Stimulated activated CD4-positive, alpha-beta T cell treated with anti-CD3 and anti-CD28 coated beads, Interleukin-2, amount 100 ng/mL, for 4 hours (primary cell): Measurements from ENCODE around the gene CADM1.

Experiments used
- DNase-seq: peaks from one replicate; pipeline ENCODE4 v3.0.0-alpha.2; 2020; ENCODE audit warnings: low read depth

The CADM1 gene

DNA sequence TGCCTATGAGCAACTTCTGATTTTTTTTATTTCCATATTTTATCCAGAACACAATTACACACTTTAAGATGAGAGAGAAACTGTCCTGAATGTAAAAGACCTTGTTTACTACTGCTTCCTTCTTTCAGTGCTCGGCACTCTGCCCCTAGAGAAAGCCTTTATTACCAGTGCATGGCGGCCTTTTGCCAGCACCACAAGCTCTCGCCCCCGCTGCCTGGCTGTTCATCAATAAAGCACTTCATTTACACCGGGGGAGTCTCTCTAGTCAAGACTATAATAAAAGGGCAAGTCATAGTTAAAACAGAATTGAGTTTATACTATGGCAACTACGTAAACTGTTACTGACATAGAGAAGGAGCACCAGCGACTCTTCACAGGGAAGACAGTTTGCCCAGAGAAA lies 259.5 kb downstream of the CADM1 start:
- no peak for DNase-seq

DNA sequence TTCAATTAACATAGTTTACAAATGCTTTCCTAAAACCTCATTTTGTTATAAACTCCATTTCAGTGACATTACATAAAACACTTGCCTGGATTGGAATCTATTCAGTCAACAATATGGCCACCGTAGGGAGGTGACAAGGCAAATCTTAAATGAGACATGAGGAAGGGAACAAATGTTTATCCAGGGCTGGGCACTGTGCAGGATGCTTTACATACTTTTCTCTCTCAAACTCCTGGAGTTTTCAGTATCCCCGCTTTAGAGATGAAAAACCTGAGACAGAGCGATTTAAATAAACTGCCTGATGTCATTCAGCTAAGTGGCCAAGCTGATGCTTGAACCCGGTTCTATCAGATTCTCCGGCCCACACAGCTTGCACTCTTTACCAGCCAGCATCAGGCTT lies 259.9 kb downstream of the CADM1 start:
- no peak for DNase-seq

DNA sequence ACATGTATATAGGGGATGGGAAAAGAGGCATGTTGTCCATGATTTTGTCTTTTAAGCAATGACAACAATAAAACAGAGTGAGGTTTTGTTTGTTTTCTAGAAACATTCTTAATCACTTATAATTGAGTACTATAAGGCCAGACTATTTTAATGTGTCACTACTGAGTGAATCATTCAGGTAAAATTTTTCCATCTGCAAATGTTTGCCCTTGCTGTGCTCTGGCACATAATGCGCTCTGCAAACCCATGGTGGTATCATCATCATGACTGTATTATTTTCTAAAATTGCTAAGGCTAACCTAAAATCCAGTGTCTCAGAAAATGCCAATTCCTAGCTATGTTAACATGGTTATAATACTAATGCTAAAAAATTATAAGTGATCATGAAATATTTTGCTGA lies 261.2 kb downstream of the CADM1 start:
- DNase-seq: no peak

DNA sequence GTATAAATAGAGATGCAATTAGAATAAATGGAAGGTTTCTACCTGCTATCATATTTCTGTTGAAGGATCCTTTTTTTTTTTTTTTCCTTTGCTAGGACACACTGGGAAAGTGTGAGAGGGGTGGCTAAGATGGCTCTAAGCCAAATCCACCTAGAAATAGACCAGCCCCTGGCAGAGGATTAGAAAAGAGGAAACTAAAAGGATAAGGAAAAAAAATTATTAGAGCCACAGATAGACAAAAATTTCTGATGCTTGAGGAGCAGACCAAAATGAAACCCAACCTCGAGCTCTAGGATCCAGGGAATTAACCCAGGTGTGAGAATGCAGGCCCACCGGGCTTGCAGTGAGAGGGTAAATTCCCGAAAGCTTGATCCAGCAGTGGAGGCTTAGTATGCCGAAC lies 262.3 kb downstream of the CADM1 start:
- DNase-seq: no peak

DNA sequence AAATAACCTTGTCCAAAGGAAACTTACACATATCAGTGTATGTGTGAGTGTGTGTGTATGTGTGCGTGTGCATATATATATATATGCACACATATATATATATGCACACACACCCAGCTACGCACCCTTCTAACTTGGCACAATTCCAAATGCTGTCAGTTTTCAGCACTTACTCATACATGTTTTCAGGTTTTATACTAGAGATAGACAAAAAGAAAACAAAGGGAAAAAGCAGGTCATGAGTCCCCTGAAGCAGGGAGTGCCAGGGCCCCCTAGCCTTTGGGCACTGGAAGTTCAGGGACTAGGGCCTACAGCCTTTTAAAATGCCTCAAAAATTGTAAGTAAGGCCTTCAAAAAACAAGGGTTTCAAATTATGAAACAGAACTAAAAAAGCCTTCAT lies 265.4 kb downstream of the CADM1 start:
- DNase-seq: no peak

DNA sequence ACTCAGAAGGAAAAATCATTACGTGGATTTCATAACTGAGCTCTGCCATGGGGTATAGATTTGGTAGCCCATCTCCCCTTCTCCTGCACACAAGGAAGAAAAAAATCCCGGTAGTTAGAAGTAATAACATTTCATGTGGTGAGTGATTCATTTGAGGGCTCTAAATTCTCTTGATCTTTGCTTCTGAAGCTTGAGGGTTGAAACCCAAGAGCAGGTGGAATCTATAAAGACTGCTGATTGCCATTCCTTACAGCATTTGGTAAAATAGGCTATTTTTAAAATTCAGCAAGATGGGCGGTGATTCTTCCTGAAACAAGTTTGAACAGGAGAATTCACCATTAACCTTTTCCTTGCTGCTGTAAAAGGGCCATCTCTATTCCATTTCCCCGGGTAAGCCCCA lies 266.1 kb downstream of the CADM1 start:
- no peak for DNase-seq

DNA sequence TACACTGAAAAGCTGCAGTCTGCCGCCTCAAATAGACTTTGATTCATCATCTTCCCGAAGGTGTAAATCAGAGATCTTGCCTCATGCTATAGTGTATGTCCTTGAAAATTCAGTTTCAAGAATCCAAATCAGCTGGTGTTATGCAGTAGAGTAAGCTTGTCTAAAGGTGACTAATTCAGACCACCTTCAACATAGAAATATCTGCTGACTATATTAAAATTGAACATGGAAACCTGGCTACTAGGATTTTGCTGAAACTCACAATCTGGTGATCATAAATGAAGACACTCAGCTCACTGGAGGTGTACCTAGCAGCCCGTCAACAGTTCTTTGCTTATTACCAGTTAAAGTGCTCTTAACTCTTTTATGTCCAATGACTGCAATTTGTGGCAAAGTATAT lies 266.6 kb downstream of the CADM1 start:
- no peak for DNase-seq

DNA sequence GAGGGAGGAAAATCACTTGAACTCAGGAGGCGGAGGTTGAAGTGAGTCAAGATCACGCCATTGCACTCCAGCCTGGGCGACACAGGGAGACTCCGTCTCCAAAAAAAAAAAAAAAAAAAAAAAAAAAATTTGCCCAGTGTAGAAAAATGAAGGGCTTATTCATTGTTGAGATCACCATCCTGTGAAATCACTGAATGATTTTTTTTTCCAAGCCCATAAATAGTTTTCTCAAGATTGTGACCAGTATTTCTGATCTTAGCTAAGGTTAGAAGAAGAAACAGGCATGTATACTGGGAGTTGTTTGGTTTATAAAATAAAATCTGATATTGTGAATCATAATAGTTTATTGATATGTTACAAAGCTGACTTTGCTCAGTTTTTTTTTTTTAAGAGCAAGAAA lies 269.4 kb downstream of the CADM1 start:
- DNase-seq: no peak

DNA sequence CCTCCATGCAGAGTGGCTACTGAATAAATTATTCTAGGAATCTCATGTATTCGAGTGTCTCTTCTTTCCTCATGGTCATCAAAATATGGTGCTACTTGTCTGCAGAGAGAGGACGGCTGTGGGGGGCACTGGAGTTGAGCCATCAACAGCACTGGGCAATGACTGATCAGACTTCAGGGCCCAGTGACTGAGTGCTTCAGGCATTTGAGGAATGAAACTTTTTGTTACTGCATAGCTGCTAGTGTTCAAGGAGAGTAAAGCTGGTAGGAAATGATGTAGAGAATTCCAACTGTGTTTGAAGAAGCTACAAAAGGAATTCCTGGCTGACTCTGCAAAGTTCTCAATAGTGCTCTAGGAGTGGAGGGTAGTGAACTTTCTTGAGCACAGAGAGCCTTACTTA lies 277.7 kb downstream of the CADM1 start:
- DNase-seq: no peak

DNA sequence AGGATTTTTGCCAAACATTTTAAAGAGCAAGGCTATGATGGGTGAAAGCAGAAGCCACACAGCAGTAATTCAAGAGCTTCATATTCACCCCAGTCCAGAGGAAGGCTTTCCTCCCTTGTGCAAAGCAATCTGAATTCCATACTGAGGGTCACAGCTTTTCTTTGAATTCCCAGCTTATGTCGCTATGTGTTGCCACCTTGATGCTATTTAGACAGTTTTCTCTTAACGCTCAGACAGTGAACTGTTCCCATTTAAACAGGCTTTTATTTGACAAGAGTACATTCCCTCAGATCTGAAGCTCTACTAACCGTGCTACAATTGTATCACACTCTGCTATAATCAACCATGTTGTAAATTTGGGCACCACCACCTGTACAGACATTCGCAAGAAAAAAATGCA lies 279.7 kb downstream of the CADM1 start:
- DNase-seq: no peak

DNA sequence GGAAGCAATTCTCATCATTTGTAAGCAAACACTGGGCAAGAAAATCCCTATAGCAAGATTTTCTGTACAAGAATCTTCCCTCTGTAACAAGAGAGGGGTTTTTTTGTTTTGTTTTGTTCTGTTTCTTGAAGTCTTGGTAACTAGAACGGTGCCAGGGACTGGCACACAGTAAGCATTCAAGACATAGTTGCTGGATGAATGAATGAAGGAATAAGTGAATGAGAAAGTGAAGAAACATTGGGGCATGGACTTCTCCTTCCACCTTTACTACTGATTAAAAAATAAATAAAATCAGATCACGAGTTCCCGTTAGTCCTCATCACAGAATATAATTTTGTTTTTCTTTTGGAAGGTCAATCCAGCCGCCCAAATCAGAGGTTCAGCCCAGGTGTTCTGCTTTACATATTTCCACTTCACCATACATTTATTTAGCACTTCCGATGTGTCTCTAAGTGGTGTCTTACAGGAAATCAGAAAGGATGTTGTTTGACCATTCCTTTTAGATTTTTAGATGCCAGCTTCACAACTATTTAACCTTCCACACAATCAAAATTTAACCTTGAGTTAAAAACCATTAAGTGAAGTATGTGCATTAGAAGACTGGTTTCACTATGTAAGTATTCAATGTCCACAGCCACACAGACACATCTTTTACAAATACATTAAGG lies 281.2 kb downstream of the CADM1 start:
- no peak for DNase-seq

DNA sequence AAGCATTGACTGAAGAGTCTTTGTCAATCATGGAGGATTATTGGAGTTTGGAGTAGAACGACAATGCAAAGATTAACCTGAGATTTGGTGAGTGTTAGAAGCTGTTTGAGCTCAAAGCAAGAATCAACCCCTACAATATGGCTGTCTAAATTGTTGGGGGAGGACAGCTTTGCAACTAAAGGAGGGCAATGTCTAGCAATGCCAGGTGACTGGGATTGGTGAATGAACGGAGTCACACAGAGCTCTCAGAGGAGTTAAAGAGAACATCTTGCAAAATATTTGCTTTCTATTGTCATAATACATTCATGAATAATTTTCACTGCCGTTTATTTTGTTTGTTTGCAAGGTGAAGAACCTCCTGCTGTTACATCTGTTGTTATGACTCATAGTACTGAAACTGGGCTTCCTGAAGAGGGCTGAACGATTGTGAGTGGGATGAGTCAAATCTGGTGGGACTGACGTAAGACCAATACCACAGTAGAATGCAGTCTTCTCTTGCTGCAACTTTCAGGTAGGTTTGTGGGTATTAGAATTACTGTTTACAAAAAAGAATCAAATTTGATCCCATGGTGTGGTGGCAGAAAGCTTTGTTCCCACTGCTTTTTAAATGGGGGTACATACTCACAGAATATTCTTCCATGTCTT lies 281.9 kb downstream of the CADM1 start:
- DNase-seq: no peak

DNA sequence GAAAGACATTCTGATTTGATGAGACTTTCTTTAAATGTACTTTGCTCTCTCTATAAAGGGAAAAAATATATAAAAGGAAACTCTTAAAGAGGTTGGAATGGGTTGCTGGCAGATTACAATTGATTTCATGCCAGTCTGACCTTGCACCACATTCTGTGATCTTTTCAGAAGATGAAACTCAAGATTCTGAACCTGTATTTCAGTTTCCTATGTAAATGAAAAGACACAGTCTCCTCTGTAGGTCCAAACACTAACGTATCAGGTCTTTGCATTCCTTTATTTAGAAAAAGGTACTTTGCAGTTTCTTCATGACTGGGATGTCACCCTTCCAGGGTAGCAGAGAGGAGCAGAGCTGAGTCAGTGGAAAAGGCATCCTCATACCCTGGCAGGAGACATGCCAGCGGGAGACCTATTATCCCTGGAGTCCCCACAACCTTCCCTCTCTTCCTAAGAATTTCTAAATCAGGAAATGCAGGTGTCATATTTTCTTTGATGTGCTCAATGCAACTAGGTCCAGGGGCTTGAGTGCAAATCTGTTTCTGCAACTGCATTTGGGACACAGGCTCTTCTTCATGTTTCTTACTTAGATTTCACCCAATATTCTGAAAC lies 282.6 kb downstream of the CADM1 start:
- DNase-seq: no peak

DNA sequence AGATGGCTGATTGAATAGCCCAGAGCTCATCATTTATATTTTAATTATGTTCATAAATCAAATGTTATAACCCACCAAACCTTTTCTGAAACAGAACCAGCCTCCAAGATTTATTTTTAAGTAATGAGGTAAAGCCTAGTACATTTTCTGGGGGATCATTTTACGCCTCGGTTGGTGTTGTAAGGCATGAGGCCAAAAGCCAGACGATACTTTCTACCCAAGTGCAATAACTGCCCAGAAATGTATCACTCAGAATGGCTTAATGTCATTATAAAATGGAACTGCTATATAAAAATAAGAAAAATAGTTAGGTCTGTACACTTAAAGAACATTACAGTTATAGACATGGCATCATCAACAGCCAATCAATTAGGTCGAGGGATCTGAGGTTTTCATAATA lies 283.3 kb downstream of the CADM1 start:
- no peak for DNase-seq

DNA sequence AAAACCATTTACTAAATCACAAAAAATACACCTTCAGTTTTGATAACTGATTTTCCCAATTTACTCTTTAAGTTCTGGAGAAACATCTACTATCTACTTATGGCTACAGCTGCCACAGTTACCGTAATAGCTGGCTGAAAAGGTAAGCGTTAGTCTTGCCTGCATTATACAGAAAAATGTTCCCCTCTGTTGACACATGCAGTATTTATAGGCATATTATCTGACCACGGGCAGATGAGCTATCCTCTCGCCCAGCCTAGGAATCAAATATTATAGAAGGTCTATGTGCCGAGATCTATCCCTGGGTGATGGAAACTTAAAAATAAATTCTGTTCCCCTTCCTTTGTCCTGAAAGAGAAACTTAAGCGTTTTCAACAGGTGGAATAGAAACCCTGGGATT lies 283.8 kb downstream of the CADM1 start:
- no peak for DNase-seq

DNA sequence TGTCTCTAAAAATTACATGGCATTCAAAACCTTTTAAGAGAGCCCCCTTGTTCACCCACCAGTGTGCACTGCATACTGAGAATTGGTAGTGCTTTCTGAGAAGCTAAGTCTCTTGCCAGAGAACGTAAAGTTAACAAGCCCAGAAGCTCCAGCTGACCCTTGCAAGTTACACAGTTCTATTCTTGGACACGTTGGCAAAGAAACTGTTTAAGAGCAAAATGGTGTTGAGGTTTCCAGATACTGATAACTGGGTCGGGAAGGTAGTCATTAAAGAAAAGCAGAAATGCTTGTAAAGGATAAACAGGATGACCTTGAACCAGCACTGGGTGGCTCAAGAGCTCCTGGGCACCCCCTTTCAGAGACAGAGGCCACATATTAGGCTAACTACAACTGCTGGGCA lies 284.8 kb downstream of the CADM1 start:
- no peak for DNase-seq

DNA sequence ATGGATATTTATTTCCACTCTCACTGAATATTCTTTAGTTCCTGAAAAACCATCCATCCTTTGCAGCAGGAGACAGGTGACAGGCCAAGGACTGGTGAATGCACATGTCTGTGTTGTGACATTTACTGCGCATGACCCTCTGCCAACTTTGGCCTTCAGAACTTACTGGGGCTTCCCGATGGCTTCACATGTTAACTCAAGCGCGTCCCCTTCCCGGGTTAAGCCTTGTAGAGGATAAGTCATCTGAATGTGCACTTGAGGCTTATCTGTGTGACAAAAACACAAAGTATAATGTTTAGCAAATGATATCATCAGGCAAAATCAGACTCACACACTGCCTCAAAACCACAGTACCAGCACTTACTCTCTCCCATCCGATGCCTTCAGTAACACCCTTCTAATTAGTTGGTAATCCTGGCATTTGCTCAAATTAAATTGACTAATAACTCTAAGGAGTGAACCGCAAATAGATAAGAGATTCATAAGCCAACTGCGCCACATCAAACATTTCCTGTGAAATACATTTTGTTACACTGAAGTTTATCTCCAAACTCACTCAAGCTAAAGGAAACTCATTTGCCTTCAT lies 286.4 kb downstream of the CADM1 start:
- DNase-seq: no peak

DNA sequence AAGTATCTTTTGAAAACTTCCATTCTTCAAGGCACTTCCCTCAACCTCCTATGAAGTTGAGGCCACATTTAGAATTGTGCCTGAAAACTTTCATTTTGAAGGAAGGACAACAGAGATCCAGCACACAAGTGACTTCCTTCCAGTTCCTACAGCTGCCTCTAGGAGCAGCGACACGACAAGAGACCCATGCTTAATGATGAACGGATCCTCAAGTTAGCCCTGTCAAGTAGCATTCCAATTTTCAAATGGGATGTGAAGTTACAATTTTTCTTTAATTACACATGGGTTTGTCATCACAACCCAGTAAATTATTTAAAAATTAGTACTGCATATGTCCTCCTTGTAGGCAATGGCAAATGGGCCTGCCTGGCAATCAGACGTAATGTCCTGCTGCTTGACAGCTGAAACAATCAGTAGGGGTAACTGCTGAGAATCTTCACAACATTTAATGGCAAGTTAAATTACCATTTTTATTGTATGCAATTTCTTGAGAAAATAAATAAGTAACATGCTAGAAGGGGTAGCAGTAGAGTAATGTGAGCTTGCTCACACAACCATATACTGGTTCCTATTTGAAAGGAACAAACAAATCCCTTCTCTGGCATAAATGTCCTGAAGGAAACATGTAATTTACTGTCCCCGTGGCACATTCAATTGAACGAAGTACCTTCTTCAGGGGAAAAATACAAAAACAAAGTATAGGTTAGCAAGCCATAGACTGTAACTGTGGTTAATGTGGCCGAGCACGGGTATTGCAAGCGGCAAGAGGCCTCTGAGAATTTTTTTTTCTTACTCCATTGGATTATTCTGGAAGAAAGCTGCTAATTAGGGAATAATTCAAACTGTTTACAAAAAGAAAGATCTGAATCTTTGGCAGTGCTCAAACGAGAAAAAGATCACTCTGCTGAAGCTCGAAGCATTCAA lies 288.3 kb downstream of the CADM1 start:
- DNase-seq: no peak

DNA sequence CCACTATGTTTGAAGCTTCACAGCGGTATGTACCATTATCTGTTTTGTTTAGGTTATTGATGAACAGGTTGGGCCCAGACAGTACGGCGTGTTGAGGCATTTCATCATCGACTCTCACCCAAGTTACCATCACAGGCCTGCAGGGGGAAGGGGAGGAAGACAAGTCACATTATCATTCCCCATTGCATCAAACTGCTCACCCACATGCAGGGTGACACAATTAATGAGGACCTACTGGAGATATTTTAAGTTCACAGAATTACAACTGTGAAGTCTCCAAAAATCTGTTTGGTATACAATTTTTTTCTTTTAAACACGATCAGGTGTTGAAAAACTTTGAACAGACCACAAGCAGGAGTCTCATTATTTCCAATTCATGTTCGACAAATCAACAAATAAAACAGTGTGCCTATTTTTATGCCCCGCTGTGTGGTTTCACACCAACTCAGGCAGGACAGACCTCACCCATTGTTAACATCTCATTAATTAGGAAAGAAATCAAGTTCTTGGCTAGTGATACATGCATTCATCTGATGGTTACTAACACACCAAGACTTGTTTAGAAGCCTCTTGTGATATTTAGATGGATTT lies 289.5 kb downstream of the CADM1 start:
- DNase-seq: no peak

DNA sequence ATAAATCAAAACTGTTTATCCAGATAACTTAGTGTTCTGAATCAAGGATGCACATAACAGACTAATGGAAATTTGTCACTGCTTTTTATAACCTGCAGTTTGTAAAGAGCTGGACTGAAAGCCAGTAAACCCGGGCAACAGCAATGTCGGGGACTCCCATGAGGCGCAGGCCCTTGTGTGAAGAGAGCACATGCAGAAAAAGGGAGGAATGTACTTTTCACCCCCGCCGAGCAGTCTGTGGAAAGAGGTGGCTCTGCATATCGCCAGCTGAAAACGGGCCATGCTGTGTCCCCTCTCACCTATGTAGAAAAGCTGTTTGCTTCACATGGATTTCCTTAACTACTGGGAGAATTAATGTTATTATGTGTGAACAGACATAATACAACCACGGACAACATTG lies 291.2 kb downstream of the CADM1 start:
- no peak for DNase-seq

DNA sequence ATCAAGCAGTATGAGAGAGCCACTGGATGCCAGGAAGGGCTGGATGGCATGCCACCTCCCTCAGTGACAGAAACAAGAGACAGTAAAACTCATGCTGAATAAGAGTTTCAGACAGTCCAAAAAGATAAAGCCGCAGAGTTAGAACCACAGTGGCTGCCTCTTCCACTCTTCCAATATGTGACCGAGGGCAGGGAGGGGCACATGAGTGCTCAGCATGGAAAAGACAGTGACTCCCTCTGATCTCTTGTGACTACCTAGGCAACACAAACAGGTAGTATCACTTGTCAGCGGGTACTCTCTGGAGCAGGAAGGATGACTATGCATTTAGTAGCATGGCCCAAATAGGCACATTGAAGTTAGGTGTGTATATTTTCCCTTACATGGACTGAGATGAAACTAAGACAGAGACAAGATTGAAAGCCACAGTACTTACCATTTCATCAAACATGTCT lies 295.4 kb downstream of the CADM1 start:
- DNase-seq: no peak

DNA sequence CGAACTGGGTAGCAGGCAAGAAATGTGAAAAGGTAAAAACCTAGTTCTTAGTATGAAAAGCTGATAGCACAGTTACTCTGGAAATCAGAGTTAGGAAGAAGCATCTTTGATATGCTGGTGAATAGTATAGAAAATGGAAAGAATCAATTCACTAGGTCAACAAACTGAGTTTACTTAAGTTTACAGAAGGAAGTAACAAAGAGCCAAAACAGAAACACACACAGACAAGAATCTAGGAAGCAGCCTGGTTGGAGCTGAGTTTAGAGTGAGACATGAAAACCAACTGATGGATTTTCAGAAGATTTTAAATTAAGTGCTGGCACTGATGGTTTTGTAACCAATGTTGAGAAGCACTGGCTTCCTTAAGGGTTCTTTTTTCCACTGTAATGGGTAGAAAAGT lies 296.3 kb downstream of the CADM1 start:
- no peak for DNase-seq
